Endothelial cell of hepatic sinusoid (primary cell): ENCODE measurements around the gene CHSY1.

ENCODE experiments used
- in situ Hi-C: cut with HindIII; loops from 2 replicates; pipeline ENCODE4 v1.10.0; 2017; ENCODE audit warnings: low sequenced_read_pairs

Gene CHSY1

GRCh38 chr15:101158166-101159095 is 93.4 kb downstream of the CHSY1 start:
- in situ Hi-C loops = loop anchor here (5.0 kb wide), 2 partner anchors 49 to 56 kb away; no protein-coding TSS in a partner anchor

GRCh38 chr15:101157721-101158120 is 94.1 kb downstream of the CHSY1 start:
- in situ Hi-C loops = loop anchor here (5.0 kb wide), 2 partner anchors 50 to 55 kb away; no protein-coding TSS in a partner anchor

- in situ Hi-C loops = loop anchor here (5.0 kb wide), 2 partner anchors 51 to 54 kb away; no protein-coding TSS in a partner anchor
These were observed 95.2 kb downstream of the CHSY1 start for GRCh38 chr15:101156509-101157159.

- in situ Hi-C loops = loop anchor here (5.0 kb wide), 2 partner anchors 51 to 54 kb away; no protein-coding TSS in a partner anchor
These were observed 95.8 kb downstream of the CHSY1 start for GRCh38 chr15:101156061-101156460.

- in situ Hi-C loops = no loop called here
These were observed 97.8 kb downstream of the CHSY1 start for GRCh38 chr15:101153801-101154656.

- in situ Hi-C loops = no loop called here
These were observed 98.9 kb downstream of the CHSY1 start for GRCh38 chr15:101152914-101153313.

- in situ Hi-C loops = no loop called here
These were observed 100.6 kb downstream of the CHSY1 start for GRCh38 chr15:101151288-101151687.

GRCh38 chr15:101150723-101151040 is 101.2 kb downstream of the CHSY1 start:
- in situ Hi-C loops = no loop called here

- in situ Hi-C loops = no loop called here
These were observed 101.8 kb downstream of the CHSY1 start for GRCh38 chr15:101149864-101150722.

- in situ Hi-C loops = no loop called here
These were observed 102.8 kb downstream of the CHSY1 start for GRCh38 chr15:101148881-101149664.

GRCh38 chr15:101148166-101148880 is 103.5 kb downstream of the CHSY1 start:
- in situ Hi-C loops = no loop called here

GRCh38 chr15:101147181-101147580 is 104.7 kb downstream of the CHSY1 start:
- in situ Hi-C loops = no loop called here

GRCh38 chr15:101146118-101146702 is 105.6 kb downstream of the CHSY1 start:
- in situ Hi-C loops = no loop called here

- in situ Hi-C loops = no loop called here
These were observed 106.5 kb downstream of the CHSY1 start for GRCh38 chr15:101145362-101145761.

- in situ Hi-C loops = no loop called here
These were observed 108.5 kb downstream of the CHSY1 start for GRCh38 chr15:101143321-101143720.

GRCh38 chr15:101142711-101143110 is 109.1 kb downstream of the CHSY1 start:
- in situ Hi-C loops = no loop called here

GRCh38 chr15:101141926-101142527 is 109.8 kb downstream of the CHSY1 start:
- in situ Hi-C loops = no loop called here

GRCh38 chr15:101140697-101141065 is 111.2 kb downstream of the CHSY1 start:
- in situ Hi-C loops = no loop called here
